ENCODE data around the gene CD44.

Gene CD44

GRCh38 chr11:35180317-35181233, 41.6 kb downstream of the CD44 start:
- no peaks in the 10 kb centered on the region for H3K36me3 ChIP-seq (ENCODE audit: insufficient read depth)
- H3K27ac ChIP-seq = no peak overlapping the region
- H3K4me2 ChIP-seq = no peak overlapping the region
- no peaks in the 10 kb centered on the region; the same call in 1 of the 2 replicates for H4K20me1 ChIP-seq (ENCODE audit: insufficient read depth)
- H3K4me3 ChIP-seq (IDR thresholded peaks at IDR 0.05; ENCODE audit: insufficient read depth, low read depth, low read length) = no peak overlapping the region
- H3K9ac ChIP-seq = no peak overlapping the region
- H2AFZ ChIP-seq (ENCODE audit: low read depth) = no peak overlapping the region
- peaks cover 31% of the 10 kb centered on the region for H3K27me3 ChIP-seq (ENCODE audit: insufficient read depth, low read depth)
- no peak for TF ChIP-seq CTCF (conservative IDR thresholded peaks at IDR 0.05; ENCODE audit: low read depth, low read length)
- H3K4me1 ChIP-seq (ENCODE audit: low read depth, poor library complexity, severe bottlenecking) = peaks cover 29% of the 10 kb centered on the region
- no peaks in the 10 kb centered on the region for H3K79me2 ChIP-seq (ENCODE audit: insufficient read depth, low read depth)

- Histone ChIP-seq H3K4me2 (no peak overlapping the region), H3K9ac (no peak overlapping the region), H3K79me2 (ENCODE audit: insufficient read depth, low read depth) (no peaks in the 10 kb centered on the region), H3K4me1 (ENCODE audit: low read depth, poor library complexity, severe bottlenecking) (peaks cover 17% of the 10 kb centered on the region), H3K27me3 (ENCODE audit: insufficient read depth, low read depth) (peaks cover 30% of the 10 kb centered on the region), H4K20me1 (ENCODE audit: insufficient read depth) (no peaks in the 10 kb centered on the region), H3K36me3 (ENCODE audit: insufficient read depth) (no peaks in the 10 kb centered on the region), H2AFZ (ENCODE audit: low read depth) (no peak overlapping the region), H3K4me3 (IDR thresholded peaks at IDR 0.05; ENCODE audit: insufficient read depth, low read depth, low read length) (no peak overlapping the region), H3K27ac (no peak overlapping the region)
- TF ChIP-seq CTCF (conservative IDR thresholded peaks at IDR 0.05; ENCODE audit: low read depth, low read length) = no peak
Measured at GRCh38 chr11:35182317-35182939, 43.5 kb downstream of the CD44 start.

DNA sequence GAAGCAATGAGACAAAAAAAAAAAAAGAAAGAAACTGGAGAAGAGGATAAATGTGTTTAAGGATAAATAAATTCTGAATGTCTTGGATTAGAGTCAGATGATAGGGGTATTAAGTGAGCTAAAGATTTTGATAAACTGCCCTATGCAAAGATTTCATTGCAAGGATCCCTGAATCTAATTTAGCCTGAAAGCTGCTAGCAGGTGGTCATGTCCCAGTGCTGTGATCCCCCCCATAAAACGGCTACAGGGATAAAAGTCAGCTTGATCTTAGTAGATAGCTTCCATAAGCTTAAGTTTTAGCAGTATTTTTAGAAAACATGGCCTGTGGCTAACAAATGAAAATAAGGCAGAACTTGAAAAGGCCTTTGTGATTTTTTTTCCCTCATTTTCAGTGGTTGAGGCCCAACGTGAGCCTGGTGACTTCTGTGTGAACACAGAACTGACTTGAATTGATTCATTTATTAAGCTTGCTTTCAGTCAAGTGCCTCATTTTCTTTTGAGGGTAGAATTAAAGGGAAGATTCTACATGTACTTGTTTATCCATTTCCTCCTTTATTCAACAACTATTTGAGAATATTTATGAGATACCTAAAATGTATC, 44.5 kb downstream of the CD44 start:
- H3K4me3 ChIP-seq (IDR thresholded peaks at IDR 0.05; ENCODE audit: insufficient read depth, low read depth, low read length) = no peak overlapping the region
- H3K4me1 ChIP-seq (ENCODE audit: low read depth, poor library complexity, severe bottlenecking) = peaks cover 7% of the 10 kb centered on the region
- H4K20me1 ChIP-seq (ENCODE audit: insufficient read depth) = no peaks in the 10 kb centered on the region
- H3K4me2 ChIP-seq = no peak overlapping the region
- no peak for TF ChIP-seq CTCF (conservative IDR thresholded peaks at IDR 0.05; ENCODE audit: low read depth, low read length)
- no peaks in the 10 kb centered on the region for H3K36me3 ChIP-seq (ENCODE audit: insufficient read depth)
- H2AFZ ChIP-seq (ENCODE audit: low read depth) = no peak overlapping the region
- H3K9ac ChIP-seq = no peak overlapping the region
- H3K27me3 ChIP-seq (ENCODE audit: insufficient read depth, low read depth) = peaks cover 30% of the 10 kb centered on the region
- no peaks in the 10 kb centered on the region for H3K79me2 ChIP-seq (ENCODE audit: insufficient read depth, low read depth)
- H3K27ac ChIP-seq = no peak overlapping the region

- peaks cover 11% of the 10 kb centered on the region; the same call in 1 of the 2 replicates for H3K27me3 ChIP-seq (ENCODE audit: insufficient read depth, low read depth)
- no peaks in the 10 kb centered on the region for H3K4me1 ChIP-seq (ENCODE audit: low read depth, poor library complexity, severe bottlenecking)
- no peaks in the 10 kb centered on the region for H4K20me1 ChIP-seq (ENCODE audit: insufficient read depth)
- no peaks in the 10 kb centered on the region for H3K36me3 ChIP-seq (ENCODE audit: insufficient read depth)
- no peak overlapping the region for H3K4me2 ChIP-seq
- H3K79me2 ChIP-seq (ENCODE audit: insufficient read depth, low read depth) = no peaks in the 10 kb centered on the region
- H3K4me3 ChIP-seq (IDR thresholded peaks at IDR 0.05; ENCODE audit: insufficient read depth, low read depth, low read length) = no peak overlapping the region
- H3K9ac ChIP-seq = no peak overlapping the region
- H3K27ac ChIP-seq = no peak overlapping the region
- no peak overlapping the region for H2AFZ ChIP-seq (ENCODE audit: low read depth)
- TF ChIP-seq CTCF (conservative IDR thresholded peaks at IDR 0.05; ENCODE audit: low read depth, low read length) = no peak
Measured at GRCh38 chr11:35185696-35186095, 46.7 kb downstream of the CD44 start.

Measured in KMS-11 (cell line).